NCI-H460 (cell line): ENCODE data around the gene UACA. TPM values are rescaled to one million over a fixed set of nuclear protein-coding genes. Genes with fewer than 3 reads are reported as not detected.
"Not testable (repeated sequence)": the region's sequence is repeated elsewhere in the genome, so short reads cannot be mapped to it uniquely, and the experiment has no call there.

Experiments used
- DNase-seq: peaks from one replicate; pipeline ENCODE4 v3.0.0-alpha.2; 2016; ENCODE audit warnings: low read depth; ENCODE audit errors: extremely low read depth
- total RNA-seq: library from RNA; depleted of rRNA; stranded (reverse); fragments of >200 nt; shearing (Covaris generic); gene quantifications from 2 replicates; pipeline ENCODE4 v1.2.3, GENCODE V29; 2014

Gene UACA
- total RNA-seq, 1 experiment from 2014 or later = 28.5 TPM

DNA sequence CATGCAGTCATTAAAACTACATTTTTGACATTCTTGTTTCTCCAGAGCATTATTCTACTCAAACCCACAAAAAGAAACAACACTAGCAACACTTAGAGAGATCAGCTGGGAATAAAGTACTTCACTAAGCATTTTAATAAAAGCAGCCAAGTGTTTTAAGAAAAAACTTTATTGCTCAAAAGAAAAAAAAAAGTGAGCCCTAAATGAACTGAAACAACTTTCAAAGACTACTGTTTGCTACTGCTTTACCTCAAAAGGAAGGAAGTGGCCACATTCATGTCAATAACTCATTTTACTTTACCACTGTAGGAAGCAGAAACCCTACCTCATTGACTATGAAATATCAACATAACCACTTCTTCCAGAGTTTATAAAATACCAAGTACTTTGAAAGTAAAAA, 91.3 kb downstream of the UACA start:
- no peak for DNase-seq

- no peak for DNase-seq
Observed at GRCh38 chr15:70670680-70671079, 92.7 kb downstream of the UACA start.

DNA sequence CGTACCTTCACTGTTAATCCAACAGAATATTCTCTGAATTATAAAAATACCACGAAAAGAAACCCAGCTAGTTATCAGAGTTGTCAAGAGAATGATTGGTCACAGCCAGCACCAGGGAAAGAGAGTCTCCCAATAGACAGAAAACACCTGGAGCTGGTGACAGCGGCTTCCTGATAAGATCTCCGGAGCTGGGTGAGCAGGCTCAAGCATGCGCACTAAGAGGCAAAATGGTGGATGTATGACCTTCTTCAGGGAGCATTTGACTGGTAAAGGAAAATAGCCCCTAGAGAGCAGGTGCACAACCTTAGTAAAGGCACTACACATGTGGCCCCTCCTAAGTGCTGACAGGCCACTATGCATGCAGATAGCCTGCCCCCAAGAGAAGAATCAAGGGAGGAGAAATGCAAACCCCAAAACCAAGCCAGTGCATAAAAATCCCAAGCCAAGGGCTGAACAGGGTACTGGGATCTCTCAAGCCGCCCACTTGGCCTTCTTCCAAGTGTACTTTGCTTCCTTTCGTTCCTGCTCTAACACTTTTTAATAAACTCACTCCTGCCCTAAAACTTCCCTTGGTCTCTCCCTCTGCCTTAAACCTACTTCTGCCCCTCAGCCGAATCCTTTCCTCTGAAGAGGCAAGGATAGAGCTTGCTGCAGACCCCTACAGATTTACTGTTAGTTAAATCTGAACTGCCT, 93.2 kb downstream of the UACA start:
- DNase-seq = no peak

DNA sequence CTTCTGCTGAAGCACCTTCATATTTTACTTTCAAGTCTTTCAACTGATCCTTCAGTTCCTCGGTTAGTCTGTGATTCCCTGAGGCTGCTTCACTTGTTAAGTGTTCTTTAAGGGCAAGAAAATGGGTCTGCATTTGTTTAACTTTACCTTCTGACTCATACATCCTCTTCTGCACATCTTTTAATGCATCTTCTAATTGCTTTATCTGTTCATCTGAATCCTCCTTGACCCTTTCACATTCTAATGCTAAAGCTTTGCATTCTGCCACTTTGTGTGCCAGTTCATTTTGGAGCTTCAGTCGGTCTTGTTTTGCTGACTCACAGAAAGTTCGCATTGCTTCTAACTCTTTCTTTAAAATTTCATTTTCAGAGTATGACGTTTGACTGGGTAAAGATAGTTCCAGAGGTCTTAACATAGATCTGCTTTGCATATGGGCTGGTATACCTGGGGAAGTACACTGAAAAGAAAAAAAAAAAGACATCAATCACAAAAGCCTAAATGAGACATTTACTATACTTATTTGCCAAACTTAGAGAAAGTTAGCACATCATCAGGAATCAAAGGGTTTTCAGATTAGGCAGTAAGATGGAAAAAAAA, 94.3 kb downstream of the UACA start:
- peak; percentile 7 for DNase-seq

DNA sequence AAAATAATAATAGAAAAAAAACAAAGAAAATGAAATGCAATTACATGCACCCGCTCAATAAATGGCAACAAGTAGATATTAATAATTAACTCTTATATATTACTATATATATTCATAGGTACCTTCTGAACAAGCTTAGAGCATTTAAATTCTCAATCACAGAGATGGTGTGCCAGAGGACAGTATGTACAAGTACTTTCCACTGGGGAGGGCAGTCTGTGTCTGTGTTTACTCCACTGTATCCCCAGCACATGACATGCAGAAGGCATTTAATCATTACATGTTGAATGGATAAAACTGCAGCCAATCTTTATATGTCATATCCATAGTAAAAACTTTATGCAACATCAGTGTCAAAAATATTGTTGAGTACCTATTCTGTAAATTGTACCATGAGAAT, 97.8 kb downstream of the UACA start:
- no peak for DNase-seq

DNA sequence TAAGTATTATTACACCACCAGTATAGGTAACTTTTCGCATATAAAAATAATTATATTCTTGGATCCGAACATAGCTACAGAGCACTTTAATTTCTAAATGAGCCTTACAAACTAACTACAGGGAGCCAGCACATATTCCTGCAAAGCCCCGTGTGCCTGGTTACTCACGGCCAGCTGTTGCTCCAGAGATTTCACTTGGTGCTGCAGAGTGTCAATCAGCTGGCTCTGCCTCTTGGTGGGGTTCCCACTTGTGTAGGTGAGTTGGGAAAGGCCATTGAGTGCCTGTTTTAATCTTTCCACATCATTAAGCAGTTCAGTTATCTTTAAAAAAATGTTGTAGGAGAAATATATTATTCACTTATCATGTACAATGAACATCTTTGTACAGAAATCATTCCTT, 98.9 kb downstream of the UACA start:
- DNase-seq = no peak

DNA sequence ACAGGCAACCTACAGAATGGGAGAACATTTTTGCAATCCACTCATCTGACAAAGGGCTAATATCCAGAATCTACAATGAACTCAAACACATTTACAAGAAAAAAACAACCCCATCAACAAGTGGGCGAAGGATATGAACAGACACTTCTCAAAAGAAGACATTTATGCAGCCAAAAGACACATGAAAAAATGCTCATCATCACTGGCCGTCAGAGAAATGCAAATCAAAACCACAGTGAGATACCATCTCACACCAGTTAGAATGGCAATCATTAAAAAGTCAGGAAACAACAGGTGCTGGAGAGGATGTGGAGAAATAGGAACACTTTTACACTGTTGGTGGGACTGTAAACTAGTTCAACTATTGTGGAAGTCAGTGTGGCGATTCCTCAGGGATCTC, 100.3 kb downstream of the UACA start:
- DNase-seq = not testable (repeated sequence)

GRCh38 chr15:70659662-70660061, 103.7 kb downstream of the UACA start:
- no peak for DNase-seq

GRCh38 chr15:70658641-70659040, 104.7 kb downstream of the UACA start:
- no peak for DNase-seq

GRCh38 chr15:70653426-70653825, 109.9 kb downstream of the UACA start:
- DNase-seq = no peak

DNA sequence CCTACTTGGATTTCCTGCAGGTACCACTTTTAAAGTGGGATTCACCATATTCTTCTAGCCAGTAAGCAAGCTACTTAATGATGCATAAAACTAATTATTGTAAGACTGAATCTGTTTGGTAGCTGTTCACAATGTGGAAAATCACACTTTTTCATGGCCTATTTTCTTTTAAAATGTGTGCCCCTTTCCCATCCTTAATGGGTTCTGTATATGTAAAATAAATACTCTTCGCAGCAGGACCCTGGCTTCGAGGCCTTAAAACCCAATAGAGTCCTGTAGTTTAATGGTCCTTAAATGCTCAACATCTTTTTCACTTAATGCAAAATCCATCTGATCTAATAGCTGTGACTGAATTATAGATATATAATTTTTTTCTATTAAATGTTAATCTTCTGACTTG, 111.0 kb downstream of the UACA start:
- no peak for DNase-seq

DNA sequence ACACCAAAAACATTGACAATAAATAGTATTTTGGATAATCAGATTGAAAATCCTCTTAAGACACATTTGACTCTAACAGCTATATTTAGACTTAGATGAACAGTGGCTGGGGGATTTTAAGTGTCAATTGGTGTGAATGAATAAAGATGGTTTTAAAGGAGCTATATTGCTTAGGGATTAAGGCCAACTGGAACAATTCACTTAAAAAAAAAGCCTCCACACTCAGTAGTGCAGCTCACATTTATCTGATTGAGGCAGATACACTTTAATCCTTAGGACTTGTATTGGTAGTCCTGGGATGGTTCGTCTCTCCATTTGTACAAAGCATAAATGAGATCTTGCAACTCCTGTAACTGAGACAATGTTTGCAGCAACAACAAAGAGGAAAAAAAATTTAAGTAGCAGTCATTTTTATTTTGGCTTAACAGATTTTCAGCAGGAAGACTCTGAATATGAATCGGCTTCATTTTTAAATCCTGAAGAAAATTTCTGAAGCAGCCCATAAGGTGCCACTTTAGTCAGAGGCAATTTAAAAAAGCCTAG, 112.0 kb downstream of the UACA start:
- no peak for DNase-seq

GRCh38 chr15:70650567-70651302, 112.6 kb downstream of the UACA start:
- DNase-seq = no peak

DNA sequence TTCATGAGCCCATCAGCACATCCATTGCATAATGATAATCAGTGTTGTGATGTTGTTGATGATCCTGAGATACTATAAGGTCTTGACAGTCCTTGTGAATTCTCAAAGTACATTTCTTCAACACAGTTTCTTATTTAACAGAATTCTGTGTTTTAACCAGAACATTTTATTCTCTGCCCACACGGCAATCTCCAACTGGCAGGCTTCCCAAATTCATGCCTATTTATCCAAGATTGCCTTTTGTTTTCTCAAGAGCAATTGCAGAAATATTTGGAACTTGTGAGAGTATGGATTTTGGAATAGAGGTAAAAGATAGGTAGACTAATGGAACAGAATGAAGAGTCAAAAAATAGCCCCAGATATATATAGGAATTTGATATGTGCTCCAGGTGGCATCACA, 116.0 kb downstream of the UACA start:
- DNase-seq = no peak

- no peak for DNase-seq
Observed at GRCh38 chr15:70646169-70646568, 117.2 kb downstream of the UACA start.

GRCh38 chr15:70643783-70644125, 119.6 kb downstream of the UACA start:
- peak; percentile 8 for DNase-seq

DNA sequence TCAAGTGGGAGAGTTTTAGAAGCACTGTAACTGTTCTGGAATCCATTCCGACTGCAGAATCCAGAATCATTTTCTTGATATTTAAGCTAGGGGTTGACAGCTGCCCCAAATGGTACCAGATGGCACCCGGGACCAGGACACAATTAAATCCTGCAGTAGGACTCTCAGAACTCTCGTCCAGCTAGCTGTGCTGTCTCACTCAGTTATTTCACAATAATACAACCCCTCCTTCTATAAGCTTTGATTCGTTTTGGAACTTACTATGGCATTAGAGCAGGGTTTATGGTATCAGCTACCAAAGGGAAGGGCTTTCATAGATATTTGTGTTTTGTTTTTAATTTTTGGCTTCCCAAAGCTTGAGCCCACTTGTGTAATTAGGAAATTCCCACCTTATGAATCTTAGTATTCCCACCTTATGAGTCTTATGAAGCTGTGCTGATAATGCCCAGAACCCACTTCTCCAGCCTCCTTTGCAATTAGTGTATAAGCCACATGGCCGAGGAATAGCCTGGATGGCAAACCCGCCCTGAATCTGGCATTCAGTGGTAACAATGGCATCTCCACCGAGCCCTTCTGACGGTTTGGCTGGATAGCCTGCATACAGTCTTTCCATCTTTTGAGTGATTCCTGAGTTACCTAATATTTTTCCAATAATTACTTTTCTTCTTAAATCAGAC, 120.1 kb downstream of the UACA start:
- DNase-seq = no peak

GRCh38 chr15:70636540-70637165, 126.7 kb downstream of the UACA start:
- DNase-seq = no peak

DNA sequence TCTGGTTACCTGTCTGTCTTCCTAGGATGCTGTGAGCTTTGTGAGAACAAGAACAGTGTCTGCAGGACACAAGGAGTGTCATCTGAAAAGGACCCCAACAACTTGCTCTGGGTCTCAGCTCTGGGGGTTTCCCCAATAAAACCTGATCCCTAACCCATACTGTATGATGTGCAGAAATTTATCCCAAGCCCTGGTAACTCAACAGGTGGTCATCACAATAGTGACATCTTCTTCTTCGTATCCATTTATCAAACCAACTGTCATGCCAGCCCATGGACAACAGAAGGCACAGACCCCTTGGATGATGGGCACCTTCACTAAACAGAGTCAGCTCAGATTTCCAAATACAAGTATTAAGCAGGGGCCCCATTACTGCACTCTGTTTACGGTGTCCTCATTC, 127.5 kb downstream of the UACA start:
- DNase-seq = no peak

DNA sequence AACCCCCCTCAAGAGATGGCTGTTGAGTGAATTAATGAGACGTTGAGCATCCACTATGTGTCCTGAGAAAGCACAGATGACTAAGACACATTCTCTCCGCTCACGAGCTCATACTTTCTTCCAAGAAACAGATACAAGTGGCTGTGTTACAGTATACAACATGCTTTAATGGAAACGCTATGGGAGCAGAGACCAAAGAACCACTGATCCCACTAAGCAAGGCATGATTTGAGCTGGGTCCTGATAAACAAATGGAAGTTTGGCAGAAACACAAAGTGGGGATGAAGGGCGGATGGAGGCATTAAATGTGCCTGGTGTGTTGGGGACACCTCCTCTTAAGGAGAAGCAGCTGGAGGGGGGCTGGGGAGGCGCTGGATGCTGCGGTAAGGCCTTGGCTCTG, 129.4 kb downstream of the UACA start:
- DNase-seq = no peak
